GM21737 (cell line): ENCODE results near the gene ZNF8.
A peak's percentile ranks its signal among the peaks of the same experiment; 100 is the strongest.
"Not testable (repeated sequence)": the region's sequence is repeated elsewhere in the genome, so short reads cannot be mapped to it uniquely, and the experiment has no call there.

Source experiments
- ATAC-seq: cut with Tn5 transposase; IDR thresholded peaks from one replicate; pipeline ENCODE4 v1.9.1; 2021; ENCODE audit warnings: mild to moderate bottlenecking, moderate library complexity; ENCODE audit not compliant: unreplicated experiment

The ZNF8 gene

GRCh38 chr19:58278541-58279041, at the start of gene ZNF8:
ZNF8 (plus strand) TSS chr19:58278955; CDS start chr19:58279082, 127 bp downstream.
- peak; percentile 95 for ATAC-seq

- ATAC-seq = no peak
Observed at GRCh38 chr19:58229255-58229639, 49.5 kb upstream of the ZNF8 start.

GRCh38 chr19:58237324-58237723, 41.4 kb upstream of the ZNF8 start:
- ATAC-seq = no peak

GRCh38 chr19:58243351-58243750, 35.4 kb upstream of the ZNF8 start:
- ATAC-seq = no peak

- no peak for ATAC-seq
Observed at GRCh38 chr19:58248886-58249285, 29.9 kb upstream of the ZNF8 start.

- no peak for ATAC-seq
Observed at GRCh38 chr19:58252102-58252685, 26.6 kb upstream of the ZNF8 start.

GRCh38 chr19:58258259-58258658, 20.5 kb upstream of the ZNF8 start:
- ATAC-seq = not testable (repeated sequence)

GRCh38 chr19:58261600-58261967, 17.2 kb upstream of the ZNF8 start:
- no peak for ATAC-seq

GRCh38 chr19:58261968-58262921, 16.5 kb upstream of the ZNF8 start:
- no peak for ATAC-seq

GRCh38 chr19:58262922-58263296, 15.8 kb upstream of the ZNF8 start:
- ATAC-seq = no peak

- no peak for ATAC-seq
Observed at GRCh38 chr19:58265100-58265499, 13.7 kb upstream of the ZNF8 start.

GRCh38 chr19:58268344-58268743, 10.4 kb upstream of the ZNF8 start:
- ATAC-seq = no peak

GRCh38 chr19:58274771-58275201, 4.0 kb upstream of the ZNF8 start:
- no peak for ATAC-seq

- no peak for ATAC-seq
Observed at GRCh38 chr19:58275564-58275963, 3.2 kb upstream of the ZNF8 start.

GRCh38 chr19:58277197-58277596, 1.6 kb upstream of the ZNF8 start:
- no peak for ATAC-seq

GRCh38 chr19:58277748-58278540, 811 bp upstream of the ZNF8 start:
- no peak for ATAC-seq

- peak; percentile 10 for ATAC-seq
Observed at GRCh38 chr19:58279042-58279924, 528 bp downstream of the ZNF8 start.

GRCh38 chr19:58279925-58280316, 1.2 kb downstream of the ZNF8 start:
- no peak for ATAC-seq

- ATAC-seq = no peak
Observed at GRCh38 chr19:58284199-58284598, 5.4 kb downstream of the ZNF8 start.

- ATAC-seq = no peak
Observed at GRCh38 chr19:58291943-58292342, 13.2 kb downstream of the ZNF8 start.
